Kidney glomerular epithelial cell (primary cell): Measurements from ENCODE around the gene LHB.

Experiments
- DNase-seq: peaks from one replicate; lab custom pipeline; 2025; lab: John Stamatoyannopoulos, UW

Gene LHB

GRCh38 chr19:49010453-49010852 lies 6.4 kb downstream of the LHB start:
- no peak for DNase-seq

- DNase-seq = no peak
Measured at GRCh38 chr19:49009828-49010227, 7.1 kb downstream of the LHB start.

GRCh38 chr19:49006905-49007304 lies 10.0 kb downstream of the LHB start:
- DNase-seq = no peak

- no peak for DNase-seq
Measured at GRCh38 chr19:49004964-49005614, 11.8 kb downstream of the LHB start.

GRCh38 chr19:49004133-49004532 lies 12.8 kb downstream of the LHB start:
- no peak for DNase-seq

GRCh38 chr19:48999481-49000325 lies 17.2 kb downstream of the LHB start:
- peak; percentile 47 for DNase-seq

- peak; percentile 33 for DNase-seq
Measured at GRCh38 chr19:48997972-48998371, 18.9 kb downstream of the LHB start.

- no peak for DNase-seq
Measured at GRCh38 chr19:48994035-48994386, 22.9 kb downstream of the LHB start.

- DNase-seq = peak; percentile 100
Measured at GRCh38 chr19:48993175-48994034, 23.5 kb downstream of the LHB start, which contains the start of the genes GYS1 and RUVBL2. TSS of gene GYS1 (minus strand) at chr19:48993309. CDS start at chr19:48993112, 197 bp downstream. TSS of gene RUVBL2 (plus strand) at chr19:48993887. CDS start at chr19:48993912, 25 bp downstream.

- DNase-seq = no peak
Measured at GRCh38 chr19:48992581-48993174, 24.2 kb downstream of the LHB start.

- peak; percentile 53 for DNase-seq
Measured at GRCh38 chr19:48991873-48992580, 24.9 kb downstream of the LHB start.

- no peak for DNase-seq
Measured at GRCh38 chr19:48991011-48991609, 25.8 kb downstream of the LHB start.

- DNase-seq = no peak
Measured at GRCh38 chr19:48990400-48990799, 26.5 kb downstream of the LHB start.

- DNase-seq = no peak
Measured at GRCh38 chr19:48989701-48990291, 27.1 kb downstream of the LHB start.

- no peak for DNase-seq
Measured at GRCh38 chr19:48988860-48989259, 28.0 kb downstream of the LHB start.

- DNase-seq = no peak
Measured at GRCh38 chr19:48988286-48988685, 28.6 kb downstream of the LHB start.

GRCh38 chr19:48987323-48987722 lies 29.6 kb downstream of the LHB start:
- DNase-seq = no peak

- no peak for DNase-seq
Measured at GRCh38 chr19:48986211-48986610, 30.7 kb downstream of the LHB start.

GRCh38 chr19:48985711-48986110 lies 31.2 kb downstream of the LHB start:
- no peak for DNase-seq

GRCh38 chr19:48982280-48982679 lies 34.6 kb downstream of the LHB start:
- DNase-seq = no peak

- no peak for DNase-seq
Measured at GRCh38 chr19:48977061-48977460, 39.8 kb downstream of the LHB start.
